Superior temporal gyrus (tissue), 1 donor: ENCODE measurements around the gene RGS4.

Experiments used
- DNase-seq: peaks from one replicate; pipeline ENCODE4 v3.0.0-alpha.2; 2016; ENCODE audit errors: extremely low spot score

Gene RGS4

DNA sequence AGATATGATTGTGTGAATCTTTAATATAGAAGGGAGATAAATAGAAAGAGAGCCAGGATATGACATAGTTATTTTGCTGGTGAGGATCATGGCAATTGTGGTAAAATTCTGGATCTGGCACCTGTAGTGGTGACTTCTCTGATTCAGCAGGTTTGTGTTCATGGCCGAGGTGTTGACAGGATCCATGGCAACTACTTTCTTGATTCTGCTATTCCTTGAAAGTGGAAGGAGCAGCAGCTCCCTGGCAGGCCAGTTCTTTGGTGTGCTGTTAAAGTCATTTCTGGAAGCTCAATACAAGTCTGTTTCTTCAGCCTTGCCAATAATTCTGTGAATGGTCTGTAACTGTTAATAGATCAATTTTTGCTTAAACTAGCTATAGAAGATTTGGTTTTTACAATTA lies 33.4 kb downstream of the RGS4 start:
- DNase-seq = no peak

DNA sequence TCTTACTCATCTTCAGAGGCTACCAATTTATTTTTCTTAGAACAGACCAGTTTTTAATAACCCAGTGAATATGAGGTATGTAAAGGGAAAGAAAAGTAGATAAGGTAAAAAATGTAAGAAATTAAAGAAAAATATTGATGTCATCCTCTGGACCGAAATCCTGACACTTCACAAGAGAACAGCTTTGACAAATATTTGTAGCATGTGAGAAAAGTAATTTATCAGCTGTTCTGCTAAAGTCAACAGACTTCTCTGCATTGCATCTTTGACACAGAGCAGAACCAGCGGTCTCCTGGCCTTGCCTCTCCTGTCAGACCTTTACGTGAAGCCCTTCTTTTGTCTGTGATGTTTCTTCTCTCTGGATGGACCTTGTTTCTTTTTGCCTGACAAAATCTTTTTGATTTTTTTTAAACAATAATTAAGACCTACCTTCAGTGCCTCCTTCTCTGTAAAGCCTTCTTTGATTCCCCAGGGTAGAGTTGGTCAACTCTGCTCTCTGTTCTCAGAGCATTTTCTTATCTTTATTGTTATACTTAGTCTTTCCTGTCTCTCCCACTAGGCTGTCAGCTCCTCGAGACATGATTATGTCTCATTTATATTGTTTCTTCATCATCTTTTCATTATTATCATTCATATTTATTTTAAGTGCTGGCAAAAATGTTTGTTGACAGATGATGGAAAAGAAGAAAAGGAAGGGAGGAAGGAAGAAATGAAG lies 35.4 kb downstream of the RGS4 start:
- no peak for DNase-seq

DNA sequence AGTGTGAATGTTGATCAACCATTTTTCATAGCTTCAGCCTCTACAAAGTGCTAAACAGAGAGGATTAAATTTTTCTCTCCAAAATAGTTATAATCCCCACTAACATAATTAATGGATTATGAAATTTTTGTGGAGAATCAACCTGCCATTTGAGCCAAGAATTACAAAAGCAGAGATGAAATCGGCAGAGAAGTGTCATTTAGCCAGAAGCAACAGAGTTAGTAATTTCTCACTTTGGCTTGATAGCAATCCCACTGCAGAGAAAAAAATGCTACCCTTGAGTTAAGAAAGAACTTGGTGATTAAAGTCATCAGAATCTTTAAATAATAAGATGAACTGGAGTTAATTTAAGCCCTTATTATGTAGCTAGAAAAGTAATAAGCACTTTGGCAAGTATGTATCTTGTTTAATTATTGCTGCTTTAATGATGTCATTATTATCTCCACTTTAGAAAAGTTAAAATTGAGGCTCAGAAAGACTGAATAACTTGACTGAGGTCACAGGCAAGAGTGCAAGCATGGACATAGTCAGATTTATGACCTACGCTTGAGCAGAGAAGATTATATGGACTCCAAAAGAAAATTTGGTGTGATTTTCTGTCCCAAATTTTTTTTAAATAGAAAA lies 37.3 kb downstream of the RGS4 start:
- no peak for DNase-seq

DNA sequence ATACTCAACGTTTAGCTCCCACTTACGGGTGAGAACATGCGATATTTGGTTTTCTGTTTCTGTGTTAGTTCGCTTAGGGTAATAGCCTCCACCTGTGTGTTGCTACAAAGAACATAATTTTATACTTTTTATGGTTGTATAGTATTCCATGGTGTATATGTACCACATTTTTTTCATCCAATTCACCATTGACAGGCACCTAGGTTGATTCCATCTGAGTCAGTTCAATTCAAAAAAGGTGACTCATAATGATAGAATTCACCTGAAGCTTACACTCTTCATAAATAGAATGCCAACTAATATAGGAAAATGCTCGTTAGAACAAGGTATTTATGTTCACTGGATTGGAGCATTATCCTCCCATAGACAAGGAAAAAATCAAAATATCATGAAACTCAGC lies 38.5 kb downstream of the RGS4 start:
- no peak for DNase-seq

DNA sequence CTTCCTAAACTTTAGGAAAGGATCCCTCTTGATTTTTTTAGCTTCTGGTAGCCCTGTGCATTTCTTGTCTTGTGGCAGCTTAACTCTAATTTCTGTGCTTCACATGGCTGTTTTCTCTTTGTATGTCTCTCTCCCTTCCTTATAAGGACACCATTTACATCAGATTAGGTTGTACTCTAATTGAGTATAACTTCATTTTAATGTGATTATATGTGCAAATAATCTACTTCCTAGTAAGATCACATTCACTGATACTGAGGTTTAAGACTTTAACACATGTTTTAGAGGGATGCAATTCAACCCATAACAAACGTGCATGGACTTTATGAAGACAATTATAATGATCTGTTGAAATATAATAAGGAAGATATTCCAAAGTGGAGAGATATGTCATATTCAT lies 46.7 kb downstream of the RGS4 start:
- DNase-seq = no peak

DNA sequence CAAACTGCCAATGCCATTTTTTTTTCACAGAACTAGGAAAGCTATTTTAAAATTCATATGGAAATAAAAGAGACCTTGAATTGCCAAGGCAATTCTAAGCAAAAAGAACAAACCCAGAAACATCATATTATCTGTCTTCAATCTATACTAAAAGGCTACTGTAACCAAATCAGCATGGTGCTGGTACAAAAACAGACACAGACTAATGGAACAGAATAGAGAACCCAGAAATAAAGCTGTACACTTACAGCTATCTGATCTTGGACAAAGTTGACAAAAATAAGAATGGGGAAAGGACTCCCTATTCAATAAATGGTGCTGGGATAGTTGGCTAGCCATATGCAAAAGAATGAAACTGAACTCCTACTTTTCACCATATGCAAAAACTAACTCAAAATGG lies 50.5 kb downstream of the RGS4 start:
- no peak for DNase-seq

DNA sequence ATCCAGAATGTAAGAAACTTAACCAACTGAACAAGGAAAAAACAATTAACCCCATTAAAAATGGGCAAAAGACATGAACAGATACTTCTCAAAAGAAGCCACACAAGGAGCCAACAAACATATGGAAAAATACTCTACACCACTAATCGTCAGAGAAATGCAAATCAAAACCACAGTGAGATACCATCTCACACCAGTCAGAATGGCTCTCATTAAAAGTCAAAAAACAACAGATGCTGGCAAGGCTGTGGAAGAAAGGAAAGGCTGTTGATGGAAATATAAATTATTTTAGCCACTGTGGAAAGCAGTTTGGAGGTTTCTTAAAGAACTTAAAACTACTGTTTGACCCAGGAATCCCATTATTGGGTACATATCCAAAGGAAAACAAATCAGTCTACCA lies 51.2 kb downstream of the RGS4 start:
- DNase-seq = no peak

DNA sequence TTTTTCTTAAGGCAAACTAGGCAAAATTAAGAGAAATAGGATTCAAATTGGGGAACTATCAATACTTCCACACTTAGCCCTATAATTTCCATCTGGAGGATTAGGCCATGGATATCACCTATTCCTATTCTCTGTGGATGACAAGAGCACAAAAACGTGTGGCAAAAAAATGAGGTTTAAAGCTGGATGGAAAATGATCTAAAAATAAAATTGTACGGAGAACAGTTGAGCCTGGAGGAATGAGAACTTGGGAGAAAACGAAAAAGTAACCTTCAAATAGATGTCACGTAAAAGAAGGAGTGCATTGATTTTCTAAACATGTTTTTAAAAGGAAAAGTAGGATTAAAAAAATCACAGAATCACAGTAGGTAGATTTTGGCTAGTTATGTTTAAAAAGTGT lies 55.7 kb downstream of the RGS4 start:
- no peak for DNase-seq
